22Rv1 (cell line): ENCODE results near the gene SEPSECS.

Experiments
- CTCF ChIP-seq: fragments of 450-650 bp; IDR thresholded peaks from 2 replicates; pipeline ENCODE4 v1.5.1; 2017; ENCODE audit warnings: mild to moderate bottlenecking
- ZFX ChIP-seq: fragments of 450-650 bp; IDR thresholded peaks from 2 replicates; pipeline ENCODE4 v1.6.1; 2017; ENCODE audit warnings: antibody characterized with exemption, borderline replicate concordance

- TF ChIP-seq CTCF (no peak), ZFX (no peak)
Measured at GRCh38 chr4:25174674-25175073, 14.4 kb upstream of the SEPSECS start.
